Thoracic aorta (tissue), 2 donors: ENCODE data around the gene RRP9. TPM values are rescaled to one million over a fixed set of nuclear protein-coding genes. Genes with fewer than 3 reads are reported as not detected.

Experiments used
- ATAC-seq: fragments of 150-250 bp; one replicate; pipeline ENCODE4 v1.8.0; 2017; ENCODE audit warnings: low read depth; ENCODE audit not compliant: insufficient number of reproducible peaks, low FRiP score
- DNase-seq: peaks from one replicate; pipeline ENCODE4 v3.0.0-alpha.2; 2020; ENCODE audit warnings: low spot score
- H3K27ac ChIP-seq, 2 donors: fragments of 200-600 bp; sonication (generic); 1 replicate in 1 of 2; 2 replicates in 1 of 2; pipeline ENCODE4 v1.5.1; 2016; ENCODE audit warnings: mild to moderate bottlenecking in 2 of 2, moderate library complexity in 2 of 2
- H3K27me3 ChIP-seq: fragments of 200-600 bp; sonication (generic); replicated peaks from 2 replicates; pipeline ENCODE4 v1.6.0; 2016; ENCODE audit warnings: mild to moderate bottlenecking; ENCODE audit not compliant: insufficient read depth
- H3K36me3 ChIP-seq: fragments of 200-600 bp; sonication (generic); one replicate; pipeline ENCODE4 v1.5.1; 2016
- H3K4me1 ChIP-seq, 2 donors: fragments of 200-600 bp; sonication (generic); 1 replicate in 1 of 2; 2 replicates in 1 of 2; pipeline versions ENCODE4 v1.5.1 to v1.6.0; 2016; ENCODE audit warnings: low read depth in 2 of 2, mild to moderate bottlenecking in 1 of 2; ENCODE audit not compliant: control insufficient read depth in 1 of 2
- H3K4me3 ChIP-seq: fragments of 200-600 bp; sonication (generic); 2 replicates; pipeline ENCODE4 v1.5.1; 2016; ENCODE audit warnings: mild to moderate bottlenecking
- H3K9me3 ChIP-seq: fragments of 200-600 bp; sonication (generic); 2 replicates; pipeline ENCODE4 v1.5.1; 2016
- total RNA-seq, 2 donors: library from RNA; depleted of rRNA; stranded (reverse); fragments of >200 nt; gene quantifications; one replicate each; pipeline versions ENCODE4 v1.1.0 to v1.2.3, GENCODE V29; 2016
- TF ChIP-seq, protein P1 (sequence below): fragments of 200-600 bp; sonication (generic); IDR thresholded peaks from one replicate; pipeline ENCODE4 v1.5.1; 2019; ENCODE audit warnings: antibody characterized with exemption

Gene RRP9
- total RNA-seq, 2 donors from 2014 or later = 7.7 to 21.8 TPM

GRCh38 chr3:51896607-51897305 is 44.9 kb downstream of the RRP9 start:
- Histone ChIP-seq H3K36me3 (no peaks in the 10 kb centered on the region), H3K4me1 (no peaks in the 10 kb centered on the region), H3K27ac (no peak overlapping the region), H3K4me3 (no peak overlapping the region), H3K9me3 (no peaks in the 10 kb centered on the region), H3K27me3 (no peaks in the 10 kb centered on the region)
- no peak for ATAC-seq
- DNase-seq = no peak
- TF ChIP-seq, protein P1, sequence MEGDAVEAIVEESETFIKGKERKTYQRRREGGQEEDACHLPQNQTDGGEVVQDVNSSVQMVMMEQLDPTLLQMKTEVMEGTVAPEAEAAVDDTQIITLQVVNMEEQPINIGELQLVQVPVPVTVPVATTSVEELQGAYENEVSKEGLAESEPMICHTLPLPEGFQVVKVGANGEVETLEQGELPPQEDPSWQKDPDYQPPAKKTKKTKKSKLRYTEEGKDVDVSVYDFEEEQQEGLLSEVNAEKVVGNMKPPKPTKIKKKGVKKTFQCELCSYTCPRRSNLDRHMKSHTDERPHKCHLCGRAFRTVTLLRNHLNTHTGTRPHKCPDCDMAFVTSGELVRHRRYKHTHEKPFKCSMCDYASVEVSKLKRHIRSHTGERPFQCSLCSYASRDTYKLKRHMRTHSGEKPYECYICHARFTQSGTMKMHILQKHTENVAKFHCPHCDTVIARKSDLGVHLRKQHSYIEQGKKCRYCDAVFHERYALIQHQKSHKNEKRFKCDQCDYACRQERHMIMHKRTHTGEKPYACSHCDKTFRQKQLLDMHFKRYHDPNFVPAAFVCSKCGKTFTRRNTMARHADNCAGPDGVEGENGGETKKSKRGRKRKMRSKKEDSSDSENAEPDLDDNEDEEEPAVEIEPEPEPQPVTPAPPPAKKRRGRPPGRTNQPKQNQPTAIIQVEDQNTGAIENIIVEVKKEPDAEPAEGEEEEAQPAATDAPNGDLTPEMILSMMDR = no peak

GRCh38 chr3:51894939-51895338 is 46.8 kb downstream of the RRP9 start:
- H3K27me3 ChIP-seq = no peaks in the 10 kb centered on the region
- H3K36me3 ChIP-seq = no peaks in the 10 kb centered on the region
- TF ChIP-seq, protein P1 = no peak
- H3K4me1 ChIP-seq = no peaks in the 10 kb centered on the region
- no peak for ATAC-seq
- no peak overlapping the region for H3K4me3 ChIP-seq
- no peak overlapping the region for H3K27ac ChIP-seq
- no peak for DNase-seq
- H3K9me3 ChIP-seq = no peaks in the 10 kb centered on the region

GRCh38 chr3:51894391-51894790 is 47.3 kb downstream of the RRP9 start:
- Histone ChIP-seq H3K9me3 (no peaks in the 10 kb centered on the region), H3K4me1 (no peaks in the 10 kb centered on the region), H3K36me3 (no peaks in the 10 kb centered on the region), H3K27ac (no peak overlapping the region), H3K27me3 (no peaks in the 10 kb centered on the region), H3K4me3 (no peak overlapping the region)
- no peak for DNase-seq
- no peak for ATAC-seq
- TF ChIP-seq, protein P1 = no peak

DNA sequence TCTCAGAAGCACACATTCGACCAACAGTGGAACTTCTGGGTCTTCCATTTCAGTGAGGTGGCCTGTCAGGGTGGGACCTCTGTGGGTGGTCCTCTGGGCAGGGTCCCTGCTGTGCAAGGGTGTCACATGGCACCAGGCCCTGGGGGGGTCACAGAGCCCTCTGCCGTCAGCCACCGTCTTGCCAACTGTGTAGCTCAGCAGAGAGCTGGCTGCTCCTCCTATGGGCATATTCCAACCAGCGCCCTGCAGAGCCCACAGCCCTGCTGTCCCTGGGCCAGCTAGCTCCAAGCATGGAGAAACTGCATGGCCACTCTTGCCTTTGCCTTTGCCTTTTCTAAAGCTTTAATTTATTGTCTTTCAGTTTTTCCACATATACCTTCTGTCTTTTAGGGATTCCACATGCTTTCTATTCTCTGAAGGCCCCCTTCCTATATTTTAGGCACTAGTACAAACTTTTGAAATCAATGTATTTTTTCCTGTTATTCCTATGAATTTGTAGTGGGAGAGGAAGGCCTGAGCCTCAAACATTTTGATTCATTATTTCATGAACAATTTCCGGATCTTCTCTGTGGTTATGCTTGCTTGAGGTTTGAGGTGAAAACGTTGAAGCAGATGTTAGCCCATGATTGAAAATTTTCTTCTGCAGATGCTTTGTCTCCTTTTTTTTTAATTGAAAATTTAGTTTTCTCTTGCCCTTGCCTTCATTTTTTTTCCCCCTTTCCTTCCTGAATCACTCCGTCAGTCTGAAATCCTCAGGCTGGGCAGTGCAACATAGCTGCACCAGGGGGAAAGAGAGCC is 50.3 kb downstream of the RRP9 start:
- TF ChIP-seq, protein P1 = no peak
- no peaks in the 10 kb centered on the region for H3K9me3 ChIP-seq
- no peaks in the 10 kb centered on the region for H3K36me3 ChIP-seq
- H3K27me3 ChIP-seq = no peaks in the 10 kb centered on the region
- no peak overlapping the region for H3K4me3 ChIP-seq
- DNase-seq (no peak), ATAC-seq (no peak)
- H3K27ac ChIP-seq = no peak overlapping the region
- H3K4me1 ChIP-seq = no peaks in the 10 kb centered on the region

DNA sequence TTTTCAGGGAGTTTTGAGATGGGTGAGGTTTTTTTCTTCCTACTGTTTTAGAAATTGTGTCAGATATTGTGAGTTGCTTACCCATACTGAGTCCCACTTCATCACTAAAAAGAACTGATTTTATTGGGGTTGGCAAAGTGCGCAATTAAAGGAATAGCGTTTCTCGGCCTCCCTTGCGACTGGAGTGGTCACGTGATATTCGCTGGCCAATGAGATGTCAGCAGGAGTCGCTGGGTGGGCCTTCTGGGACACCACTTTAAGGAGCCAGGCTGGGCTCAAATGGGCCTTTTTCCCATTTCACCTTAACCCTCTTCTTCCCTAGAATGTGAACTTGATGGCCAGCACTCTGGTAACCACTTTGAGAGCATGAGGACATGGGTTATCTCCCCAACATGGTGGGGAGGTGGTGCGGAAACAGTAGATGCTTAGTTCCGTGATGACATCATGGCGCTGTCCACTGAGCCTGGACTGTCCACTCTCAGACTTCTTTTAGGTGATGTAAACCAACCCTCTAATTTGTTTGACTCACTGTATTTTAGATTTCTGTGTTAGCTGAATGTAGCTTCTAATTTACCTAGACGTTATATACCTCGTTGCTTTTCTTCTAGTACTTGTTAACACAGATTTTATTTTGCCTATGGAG is 53.1 kb downstream of the RRP9 start:
- TF ChIP-seq, protein P1 = no peak
- DNase-seq = no peak
- Histone ChIP-seq H3K4me3 (no peak overlapping the region), H3K27me3 (no peaks in the 10 kb centered on the region), H3K9me3 (no peaks in the 10 kb centered on the region), H3K27ac (no peak overlapping the region), H3K36me3 (no peaks in the 10 kb centered on the region), H3K4me1 (no peaks in the 10 kb centered on the region)
- no peak for ATAC-seq
